Measurements from ENCODE around the gene ZBTB38. TPM values are rescaled to one million over a fixed set of nuclear protein-coding genes. Genes with fewer than 3 reads are reported as not detected.

Gene ZBTB38
- total RNA-seq, 2 donors from 2014 or later: 151 to 169 TPM

DNA sequence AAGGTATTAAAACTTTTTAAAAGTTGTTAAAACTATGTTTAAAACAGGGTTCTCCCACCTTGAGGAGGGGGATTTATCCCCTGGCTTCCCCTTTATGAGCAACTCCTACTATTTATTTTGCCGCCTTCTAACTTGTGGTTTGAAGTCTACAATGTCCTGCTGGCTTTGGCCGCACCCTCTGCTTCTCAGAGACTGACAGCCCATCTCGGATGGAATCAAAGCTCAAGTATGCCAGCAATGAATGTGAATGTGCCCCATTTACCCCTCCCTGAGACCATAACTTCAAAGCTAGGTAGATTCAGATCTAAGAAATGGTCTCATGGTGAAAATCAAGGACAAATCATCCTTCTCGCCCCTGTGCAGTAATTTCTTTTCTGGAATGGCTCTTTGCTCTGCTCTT is 10.3 kb downstream of the ZBTB38 start:
- no peak for DNase-seq (ENCODE audit: low spot score)
- TF ChIP-seq POLR2A (IDR thresholded peaks at IDR 0.05) (no peak), POLR2AphosphoS5 (IDR thresholded peaks at IDR 0.05) (no peak)
- TF ChIP-seq, protein P1, sequence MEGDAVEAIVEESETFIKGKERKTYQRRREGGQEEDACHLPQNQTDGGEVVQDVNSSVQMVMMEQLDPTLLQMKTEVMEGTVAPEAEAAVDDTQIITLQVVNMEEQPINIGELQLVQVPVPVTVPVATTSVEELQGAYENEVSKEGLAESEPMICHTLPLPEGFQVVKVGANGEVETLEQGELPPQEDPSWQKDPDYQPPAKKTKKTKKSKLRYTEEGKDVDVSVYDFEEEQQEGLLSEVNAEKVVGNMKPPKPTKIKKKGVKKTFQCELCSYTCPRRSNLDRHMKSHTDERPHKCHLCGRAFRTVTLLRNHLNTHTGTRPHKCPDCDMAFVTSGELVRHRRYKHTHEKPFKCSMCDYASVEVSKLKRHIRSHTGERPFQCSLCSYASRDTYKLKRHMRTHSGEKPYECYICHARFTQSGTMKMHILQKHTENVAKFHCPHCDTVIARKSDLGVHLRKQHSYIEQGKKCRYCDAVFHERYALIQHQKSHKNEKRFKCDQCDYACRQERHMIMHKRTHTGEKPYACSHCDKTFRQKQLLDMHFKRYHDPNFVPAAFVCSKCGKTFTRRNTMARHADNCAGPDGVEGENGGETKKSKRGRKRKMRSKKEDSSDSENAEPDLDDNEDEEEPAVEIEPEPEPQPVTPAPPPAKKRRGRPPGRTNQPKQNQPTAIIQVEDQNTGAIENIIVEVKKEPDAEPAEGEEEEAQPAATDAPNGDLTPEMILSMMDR (IDR thresholded peaks at IDR 0.05): no peak
- Histone ChIP-seq H3K4me3 (no peak overlapping the region), H3K27ac (no peak overlapping the region), H3K27me3 (replicated peaks; ENCODE audit: insufficient read depth) (no peaks in the 10 kb centered on the region), H3K4me1 (replicated peaks) (peaks cover 5% of the 10 kb centered on the region), H3K36me3 (no peaks in the 10 kb centered on the region), H3K9me3 (no peaks in the 10 kb centered on the region)
- intact Hi-C loops (cut with DNase I): no loop called here
- WGBS: 95% methylated on average over 4 of the region's 4 CpGs

DNA sequence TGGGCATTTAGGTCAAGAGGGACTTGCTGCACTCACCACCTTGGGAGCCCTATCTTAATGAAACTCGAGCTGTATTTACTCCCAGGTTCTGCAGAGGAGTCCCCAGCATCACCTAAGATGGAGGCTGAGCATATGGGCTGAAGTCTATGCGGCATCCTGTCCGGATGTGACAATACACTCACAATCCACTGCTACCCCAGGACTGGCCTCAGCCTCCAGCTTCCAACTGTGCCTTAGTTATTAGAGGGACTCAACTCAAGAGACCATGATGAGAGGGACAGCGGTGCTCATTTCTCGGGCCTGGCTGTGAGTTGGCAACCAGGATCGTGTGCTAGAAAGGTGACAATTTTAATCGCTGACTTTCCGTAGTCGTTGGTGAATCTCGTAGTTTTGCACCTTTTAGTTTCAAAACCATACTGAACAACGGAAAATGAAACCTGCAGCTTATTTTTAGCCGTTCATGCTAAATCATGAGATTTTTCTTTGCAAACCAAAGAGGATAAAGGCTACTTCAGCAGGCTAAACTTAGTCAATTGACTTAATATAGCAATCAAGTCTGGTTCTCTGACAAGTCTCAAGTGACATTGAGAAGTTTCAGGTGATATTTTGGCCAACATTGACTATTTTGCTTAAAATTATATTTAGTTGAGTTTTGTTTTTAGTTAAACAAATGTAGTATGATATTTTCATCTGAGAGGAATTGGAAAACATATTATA is 11.1 kb downstream of the ZBTB38 start:
- H3K4me3 ChIP-seq: no peak overlapping the region
- TF ChIP-seq POLR2AphosphoS5 (IDR thresholded peaks at IDR 0.05) (no peak), POLR2A (IDR thresholded peaks at IDR 0.05) (no peak)
- H3K9me3 ChIP-seq: no peaks in the 10 kb centered on the region
- H3K27ac ChIP-seq: no peak overlapping the region
- no peaks in the 10 kb centered on the region for H3K36me3 ChIP-seq
- peaks cover 7% of the 10 kb centered on the region for H3K4me1 ChIP-seq (replicated peaks)
- no peaks in the 10 kb centered on the region for H3K27me3 ChIP-seq (replicated peaks; ENCODE audit: insufficient read depth)
- intact Hi-C loops (cut with DNase I): no loop called here
- DNase-seq (ENCODE audit: low spot score): no peak
- 94% methylated on average over 12 of the region's 12 CpGs for WGBS

DNA sequence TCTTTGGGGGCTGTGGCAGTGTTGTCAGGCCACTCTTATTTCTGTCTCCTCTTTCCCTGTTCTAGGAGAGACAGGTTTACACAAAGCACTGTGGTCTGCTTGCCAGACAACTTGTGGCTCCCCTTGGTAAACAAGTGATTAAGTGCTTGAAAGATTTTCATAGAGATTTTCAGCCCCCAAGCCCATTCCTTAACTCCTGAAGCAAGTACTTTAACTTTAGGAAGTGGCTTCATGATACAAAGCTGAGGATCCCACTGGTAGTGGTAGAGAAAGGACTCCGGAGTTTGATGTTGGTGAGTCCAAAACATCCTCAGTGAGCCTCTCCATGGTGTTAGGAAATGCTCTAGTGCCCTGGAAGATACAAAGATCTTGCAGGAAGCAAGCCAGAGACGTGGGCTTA is 12.0 kb downstream of the ZBTB38 start:
- no peak overlapping the region for H3K4me3 ChIP-seq
- TF ChIP-seq, protein P1 (IDR thresholded peaks at IDR 0.05): no peak
- TF ChIP-seq POLR2AphosphoS5 (IDR thresholded peaks at IDR 0.05) (no peak), POLR2A (IDR thresholded peaks at IDR 0.05) (no peak)
- H3K36me3 ChIP-seq: no peaks in the 10 kb centered on the region
- DNase-seq (ENCODE audit: low spot score): no peak
- H3K27ac ChIP-seq: no peak overlapping the region
- intact Hi-C loops (cut with DNase I): no loop called here
- H3K9me3 ChIP-seq: no peaks in the 10 kb centered on the region
- H3K4me1 ChIP-seq (replicated peaks): peaks cover 8% of the 10 kb centered on the region
- 53% methylated on average over 2 of the region's 2 CpGs for WGBS
- no peaks in the 10 kb centered on the region for H3K27me3 ChIP-seq (replicated peaks; ENCODE audit: insufficient read depth)

DNA sequence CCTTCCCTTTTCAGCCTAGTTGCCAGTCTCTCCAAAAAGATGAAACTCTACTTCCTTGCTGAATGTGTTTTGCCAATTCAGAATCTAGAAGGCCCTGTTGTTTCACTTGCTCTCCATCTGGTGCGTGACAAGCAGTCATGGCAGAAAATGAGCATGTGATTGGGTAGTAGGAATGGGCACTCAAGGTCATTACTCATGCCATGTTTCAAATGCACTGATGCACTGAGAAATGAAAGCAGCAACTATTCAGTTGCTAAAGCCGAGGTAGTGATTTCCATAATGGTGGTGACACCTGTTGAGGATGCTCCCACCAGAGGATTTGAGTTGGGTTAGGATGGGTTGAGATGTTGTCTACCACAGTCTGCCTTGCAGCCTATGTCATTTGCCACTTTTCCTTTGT is 12.7 kb downstream of the ZBTB38 start:
- TF ChIP-seq POLR2AphosphoS5 (IDR thresholded peaks at IDR 0.05) (no peak), POLR2A (IDR thresholded peaks at IDR 0.05) (no peak)
- TF ChIP-seq, protein P1 (IDR thresholded peaks at IDR 0.05): no peak
- 96% methylated on average over 2 of the region's 2 CpGs for WGBS
- no peaks in the 10 kb centered on the region for H3K9me3 ChIP-seq
- no peaks in the 10 kb centered on the region for H3K27me3 ChIP-seq (replicated peaks; ENCODE audit: insufficient read depth)
- no peaks in the 10 kb centered on the region for H3K36me3 ChIP-seq
- peaks cover 8% of the 10 kb centered on the region for H3K4me1 ChIP-seq (replicated peaks)
- no peak overlapping the region for H3K4me3 ChIP-seq
- H3K27ac ChIP-seq: no peak overlapping the region
- no peak for DNase-seq (ENCODE audit: low spot score)
- intact Hi-C loops (cut with DNase I): no loop called here

DNA sequence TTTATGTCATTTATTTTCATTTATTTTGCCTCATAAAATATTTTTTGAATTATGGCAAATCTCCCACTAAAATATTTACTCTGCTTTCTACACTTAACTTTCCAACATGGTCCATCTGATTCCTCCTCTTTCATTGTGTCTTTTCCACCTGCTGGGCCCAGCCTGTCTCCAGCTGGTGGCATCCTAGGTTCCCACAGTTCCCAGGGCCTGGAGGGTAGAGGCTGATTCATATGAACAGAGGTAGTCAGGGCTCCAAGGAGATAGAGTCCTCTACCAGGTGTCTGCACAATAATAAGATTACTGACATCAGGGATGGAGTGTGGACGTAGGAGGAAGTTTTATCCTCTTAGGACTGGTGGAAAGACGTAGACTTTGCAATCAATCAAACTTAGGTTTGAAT is 14.3 kb downstream of the ZBTB38 start:
- Histone ChIP-seq H3K4me1 (replicated peaks) (peaks cover 3% of the 10 kb centered on the region), H3K9me3 (no peaks in the 10 kb centered on the region), H3K4me3 (no peak overlapping the region), H3K27me3 (replicated peaks; ENCODE audit: insufficient read depth) (no peaks in the 10 kb centered on the region), H3K36me3 (no peaks in the 10 kb centered on the region), H3K27ac (no peak overlapping the region)
- 94% methylated on average over 2 of the region's 2 CpGs for WGBS
- no peak for DNase-seq (ENCODE audit: low spot score)
- TF ChIP-seq POLR2A (IDR thresholded peaks at IDR 0.05) (no peak), POLR2AphosphoS5 (IDR thresholded peaks at IDR 0.05) (no peak)
- TF ChIP-seq, protein P1 (IDR thresholded peaks at IDR 0.05): no peak
- intact Hi-C loops (cut with DNase I): no loop called here
